Measurements from ENCODE around the gene DYRK1A.
"Not testable (repeated sequence)": the region's sequence is repeated elsewhere in the genome, so short reads cannot be mapped to it uniquely, and the experiment has no call there.

The DYRK1A gene

DNA sequence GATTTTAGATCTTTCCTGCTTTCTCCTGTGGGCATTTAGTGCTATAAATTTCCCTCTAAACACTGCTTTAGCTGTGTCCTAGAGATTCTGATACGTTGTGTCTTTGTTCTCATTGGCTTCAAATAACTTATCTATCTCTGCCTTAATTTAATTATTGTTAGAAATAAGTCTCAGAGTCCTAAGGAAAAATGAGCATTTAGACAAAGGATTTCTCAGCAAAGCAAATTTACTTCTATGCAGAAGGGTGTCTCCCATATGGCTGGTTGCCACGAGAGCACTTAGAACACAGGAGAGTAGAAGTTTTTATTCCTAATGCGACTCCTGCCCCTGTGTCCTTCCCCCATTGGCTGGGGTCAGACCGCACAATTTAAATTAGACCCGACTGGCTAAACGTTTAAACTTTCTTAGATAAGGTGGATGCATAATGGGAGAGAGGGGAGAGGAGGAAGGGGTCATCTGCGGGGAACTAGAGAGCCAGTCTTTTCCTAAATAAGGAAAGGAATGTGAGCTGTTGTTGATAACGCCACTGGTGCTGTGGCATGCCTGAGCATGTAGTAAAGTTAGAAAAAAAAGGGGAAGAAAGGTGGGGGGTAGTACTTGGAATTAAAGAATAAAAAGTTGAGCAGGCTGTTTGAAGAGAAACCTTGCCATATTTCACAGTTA lies 170.2 kb downstream of the DYRK1A start:
- H3K4me3 ChIP-seq (ENCODE audit: insufficient read depth, low read length, poor library complexity, severe bottlenecking): no peak overlapping the region
- no peaks in the 10 kb centered on the region for H3K36me3 ChIP-seq (ENCODE audit: low read length)
- H2AFZ ChIP-seq (ENCODE audit: low read depth, low read length, severe bottlenecking): no peak overlapping the region
- no peaks in the 10 kb centered on the region for H3K79me2 ChIP-seq (ENCODE audit: insufficient read depth, low read length)
- no peaks in the 10 kb centered on the region for H3K9me2 ChIP-seq (replicated peaks; ENCODE audit: insufficient read depth, low read length)
- H4K20me1 ChIP-seq (ENCODE audit: low read depth, low read length): no peaks in the 10 kb centered on the region
- H3F3A ChIP-seq (ENCODE audit: insufficient read depth): no peaks in the 10 kb centered on the region
- H3K27me3 ChIP-seq (ENCODE audit: low read length): no peaks in the 10 kb centered on the region
- no peak overlapping the region for H3K27ac ChIP-seq (ENCODE audit: low read depth, low read length)
- H3K4me2 ChIP-seq (ENCODE audit: low read depth, low read length, poor library complexity, severe bottlenecking): no peak overlapping the region
- TF ChIP-seq EZH2phosphoT487 (conservative IDR thresholded peaks at IDR 0.05; ENCODE audit: low read length): no peak
- TF ChIP-seq, protein P1, sequence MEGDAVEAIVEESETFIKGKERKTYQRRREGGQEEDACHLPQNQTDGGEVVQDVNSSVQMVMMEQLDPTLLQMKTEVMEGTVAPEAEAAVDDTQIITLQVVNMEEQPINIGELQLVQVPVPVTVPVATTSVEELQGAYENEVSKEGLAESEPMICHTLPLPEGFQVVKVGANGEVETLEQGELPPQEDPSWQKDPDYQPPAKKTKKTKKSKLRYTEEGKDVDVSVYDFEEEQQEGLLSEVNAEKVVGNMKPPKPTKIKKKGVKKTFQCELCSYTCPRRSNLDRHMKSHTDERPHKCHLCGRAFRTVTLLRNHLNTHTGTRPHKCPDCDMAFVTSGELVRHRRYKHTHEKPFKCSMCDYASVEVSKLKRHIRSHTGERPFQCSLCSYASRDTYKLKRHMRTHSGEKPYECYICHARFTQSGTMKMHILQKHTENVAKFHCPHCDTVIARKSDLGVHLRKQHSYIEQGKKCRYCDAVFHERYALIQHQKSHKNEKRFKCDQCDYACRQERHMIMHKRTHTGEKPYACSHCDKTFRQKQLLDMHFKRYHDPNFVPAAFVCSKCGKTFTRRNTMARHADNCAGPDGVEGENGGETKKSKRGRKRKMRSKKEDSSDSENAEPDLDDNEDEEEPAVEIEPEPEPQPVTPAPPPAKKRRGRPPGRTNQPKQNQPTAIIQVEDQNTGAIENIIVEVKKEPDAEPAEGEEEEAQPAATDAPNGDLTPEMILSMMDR (IDR thresholded peaks at IDR 0.05; ENCODE audit: insufficient read depth, low read length, poor library complexity, severe bottlenecking): no peak
- no peak overlapping the region for H3K9ac ChIP-seq (ENCODE audit: low read length)
- H3K9me3 ChIP-seq (ENCODE audit: insufficient read depth, low read length): no peaks in the 10 kb centered on the region

DNA sequence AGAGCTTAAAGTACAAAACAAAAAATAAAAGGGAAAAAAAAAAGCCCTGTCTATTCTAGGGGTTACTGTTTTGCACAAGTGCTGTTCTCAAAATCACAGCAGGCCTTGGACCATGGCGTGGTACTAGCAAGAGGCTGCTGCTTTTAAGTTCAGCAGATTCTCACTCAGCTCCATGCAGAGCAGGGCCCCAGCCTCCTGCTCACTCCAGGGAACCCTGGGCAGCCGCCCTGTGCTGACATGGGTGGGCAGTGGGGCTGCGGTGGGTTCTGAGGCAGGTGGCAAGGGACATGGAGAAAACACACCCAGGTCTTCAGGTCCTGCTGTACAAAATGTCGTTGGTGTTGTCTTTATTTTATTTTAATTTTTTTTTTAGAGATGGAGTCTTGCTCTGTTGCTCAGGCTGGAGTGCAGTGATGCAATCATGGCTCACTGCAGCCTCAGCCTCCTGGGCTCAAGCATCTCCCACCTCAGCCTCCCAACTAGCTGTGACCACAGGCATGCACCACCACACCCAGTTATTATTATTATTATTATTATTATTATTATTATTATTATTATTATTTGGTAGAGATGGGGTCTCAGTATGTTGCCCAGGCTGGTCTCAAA lies 170.9 kb downstream of the DYRK1A start:
- Histone ChIP-seq H3K4me2 (ENCODE audit: low read depth, low read length, poor library complexity, severe bottlenecking) (no peak overlapping the region), H3K79me2 (ENCODE audit: insufficient read depth, low read length) (no peaks in the 10 kb centered on the region), H3F3A (ENCODE audit: insufficient read depth) (no peaks in the 10 kb centered on the region), H3K9ac (ENCODE audit: low read length) (no peak overlapping the region), H3K9me3 (ENCODE audit: insufficient read depth, low read length) (no peaks in the 10 kb centered on the region), H3K4me3 (ENCODE audit: insufficient read depth, low read length, poor library complexity, severe bottlenecking) (no peak overlapping the region), H3K9me2 (replicated peaks; ENCODE audit: insufficient read depth, low read length) (no peaks in the 10 kb centered on the region), H3K36me3 (ENCODE audit: low read length) (no peaks in the 10 kb centered on the region), H4K20me1 (ENCODE audit: low read depth, low read length) (no peaks in the 10 kb centered on the region), H3K27me3 (ENCODE audit: low read length) (no peaks in the 10 kb centered on the region), H3K27ac (ENCODE audit: low read depth, low read length) (no peak overlapping the region), H2AFZ (ENCODE audit: low read depth, low read length, severe bottlenecking) (no peak overlapping the region)
- TF ChIP-seq, protein P1 (IDR thresholded peaks at IDR 0.05; ENCODE audit: insufficient read depth, low read length, poor library complexity, severe bottlenecking): no peak
- no peak for TF ChIP-seq EZH2phosphoT487 (conservative IDR thresholded peaks at IDR 0.05; ENCODE audit: low read length)

DNA sequence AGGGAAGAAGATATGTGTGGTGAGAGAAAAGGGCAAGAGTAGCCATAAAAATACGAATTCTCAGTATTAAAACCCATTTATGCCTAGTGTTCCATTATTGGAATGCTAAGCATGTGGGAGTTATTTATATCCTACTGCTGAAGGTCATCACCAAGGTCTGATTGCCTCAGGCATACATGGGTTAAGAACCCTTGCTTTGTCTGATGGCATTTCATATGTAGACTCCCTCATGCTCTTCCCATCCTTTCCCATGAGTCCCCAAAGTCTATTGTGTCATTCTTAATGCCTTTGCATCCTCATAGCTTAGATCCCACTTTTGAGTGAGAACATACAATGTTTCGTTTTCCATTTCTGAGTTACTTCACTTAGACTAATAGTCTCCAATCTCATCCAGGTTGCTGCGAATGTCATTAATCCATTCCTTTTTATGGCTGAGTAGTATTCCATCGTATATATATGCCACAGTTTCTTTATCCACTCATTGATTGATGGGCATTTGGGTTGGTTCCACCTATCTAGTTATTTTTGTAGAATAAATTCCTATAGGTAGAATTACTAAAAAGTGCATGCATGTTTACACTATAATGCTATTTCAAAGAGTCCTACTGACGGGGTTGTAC lies 172.5 kb downstream of the DYRK1A start:
- no peak overlapping the region for H2AFZ ChIP-seq (ENCODE audit: low read depth, low read length, severe bottlenecking)
- H4K20me1 ChIP-seq (ENCODE audit: low read depth, low read length): no peaks in the 10 kb centered on the region
- H3K4me2 ChIP-seq (ENCODE audit: low read depth, low read length, poor library complexity, severe bottlenecking): no peak overlapping the region
- no peaks in the 10 kb centered on the region for H3K9me3 ChIP-seq (ENCODE audit: insufficient read depth, low read length)
- no peak overlapping the region for H3K4me3 ChIP-seq (ENCODE audit: insufficient read depth, low read length, poor library complexity, severe bottlenecking)
- no peaks in the 10 kb centered on the region for H3K9me2 ChIP-seq (replicated peaks; ENCODE audit: insufficient read depth, low read length)
- TF ChIP-seq, protein P1 (IDR thresholded peaks at IDR 0.05; ENCODE audit: insufficient read depth, low read length, poor library complexity, severe bottlenecking): no peak
- no peak for TF ChIP-seq EZH2phosphoT487 (conservative IDR thresholded peaks at IDR 0.05; ENCODE audit: low read length)
- H3K27me3 ChIP-seq (ENCODE audit: low read length): no peaks in the 10 kb centered on the region
- no peaks in the 10 kb centered on the region for H3K79me2 ChIP-seq (ENCODE audit: insufficient read depth, low read length)
- no peak overlapping the region for H3K27ac ChIP-seq (ENCODE audit: low read depth, low read length)
- no peak overlapping the region for H3K9ac ChIP-seq (ENCODE audit: low read length)
- H3K36me3 ChIP-seq (ENCODE audit: low read length): no peaks in the 10 kb centered on the region
- no peaks in the 10 kb centered on the region for H3F3A ChIP-seq (ENCODE audit: insufficient read depth)

- not testable (repeated sequence) for H3K9ac ChIP-seq (ENCODE audit: low read length); H2AFZ ChIP-seq (ENCODE audit: low read depth, low read length, severe bottlenecking); H3K79me2 ChIP-seq (ENCODE audit: insufficient read depth, low read length); H3K27me3 ChIP-seq (ENCODE audit: low read length); H3K4me2 ChIP-seq (ENCODE audit: low read depth, low read length, poor library complexity, severe bottlenecking); H3K4me3 ChIP-seq (ENCODE audit: insufficient read depth, low read length, poor library complexity, severe bottlenecking); H3K36me3 ChIP-seq (ENCODE audit: low read length); H3K27ac ChIP-seq (ENCODE audit: low read depth, low read length); H3K9me3 ChIP-seq (ENCODE audit: insufficient read depth, low read length); H3K9me2 ChIP-seq (replicated peaks; ENCODE audit: insufficient read depth, low read length); H3F3A ChIP-seq (ENCODE audit: insufficient read depth); H4K20me1 ChIP-seq (ENCODE audit: low read depth, low read length)
Observed at GRCh38 chr21:37541128-37541527, 174.6 kb downstream of the DYRK1A start.
